Embryonic facial prominence (tissue), 1 donor: ENCODE data around the gene CD4.
"Not testable (repeated sequence)": the region's sequence is repeated elsewhere in the genome, so short reads cannot be mapped to it uniquely, and the experiment has no call there.

Source experiments
- DNase-seq: peaks from one replicate; pipeline ENCODE4 v3.0.0-alpha.2; 2016; ENCODE audit errors: extremely low spot score

Gene CD4

DNA sequence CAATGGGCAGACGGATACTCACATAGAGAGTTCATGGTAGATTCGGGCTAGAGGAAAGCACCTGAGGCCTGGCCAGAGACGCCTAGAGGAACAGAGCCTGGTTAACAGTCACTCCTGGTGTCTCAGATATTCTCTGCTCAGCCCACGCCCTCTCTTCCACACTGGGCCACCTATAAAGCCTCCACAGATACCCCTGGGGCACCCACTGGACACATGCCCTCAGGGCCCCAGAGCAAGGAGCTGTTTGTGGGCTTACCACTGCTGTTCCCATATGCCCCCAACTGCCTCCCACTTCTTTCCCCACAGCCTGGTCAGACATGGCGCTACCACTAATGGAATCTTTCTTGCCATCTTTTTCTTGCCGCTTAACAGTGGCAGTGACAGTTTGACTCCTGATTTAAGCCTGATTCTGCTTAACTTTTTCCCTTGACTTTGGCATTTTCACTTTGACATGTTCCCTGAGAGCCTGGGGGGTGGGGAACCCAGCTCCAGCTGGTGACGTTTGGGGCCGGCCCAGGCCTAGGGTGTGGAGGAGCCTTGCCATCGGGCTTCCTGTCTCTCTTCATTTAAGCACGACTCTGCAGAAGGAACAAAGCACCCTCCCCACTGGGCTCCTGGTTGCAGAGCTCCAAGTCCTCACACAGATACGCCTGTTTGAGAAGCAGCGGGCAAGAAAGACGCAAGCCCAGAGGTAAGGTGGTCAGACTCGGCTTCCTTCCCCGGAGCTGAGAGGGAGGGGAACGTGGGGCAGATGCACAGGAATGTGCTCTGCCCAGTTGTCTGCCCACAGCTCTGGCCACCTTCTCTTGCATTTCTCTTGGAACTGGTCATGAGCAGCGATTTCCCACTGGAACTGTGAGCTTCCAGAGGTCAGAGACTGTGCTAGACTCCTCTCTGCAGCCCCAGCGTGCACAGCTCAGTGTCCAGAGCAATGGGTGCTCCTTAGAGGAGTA is at the start of gene CD4:
Gene CD4, plus strand, starts transcription at position 557 of the 953 bp plus-strand sequence. CDS start 10,611 bp downstream, outside the sequence.
- no peak for DNase-seq

DNA sequence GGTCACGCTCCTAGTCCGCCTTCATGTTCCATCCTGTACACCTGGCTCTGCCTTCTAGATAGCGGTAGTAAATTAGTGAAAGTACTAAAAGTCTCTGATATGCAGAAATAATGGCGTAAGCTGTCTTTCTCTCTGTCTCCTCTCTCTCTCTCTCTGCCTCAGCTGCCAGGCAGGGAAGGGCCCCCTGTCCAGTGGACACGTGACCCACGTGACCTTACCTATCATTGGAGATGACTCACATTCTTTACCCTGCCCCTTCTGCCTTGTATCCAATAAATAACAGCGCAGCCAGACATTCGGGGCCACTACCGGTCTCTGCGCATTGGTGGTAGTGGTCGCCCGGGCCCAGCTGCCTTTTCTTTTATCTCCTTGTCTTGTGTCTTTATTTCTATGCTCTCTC is 47.2 kb upstream of the CD4 start:
- not testable (repeated sequence) for DNase-seq

DNA sequence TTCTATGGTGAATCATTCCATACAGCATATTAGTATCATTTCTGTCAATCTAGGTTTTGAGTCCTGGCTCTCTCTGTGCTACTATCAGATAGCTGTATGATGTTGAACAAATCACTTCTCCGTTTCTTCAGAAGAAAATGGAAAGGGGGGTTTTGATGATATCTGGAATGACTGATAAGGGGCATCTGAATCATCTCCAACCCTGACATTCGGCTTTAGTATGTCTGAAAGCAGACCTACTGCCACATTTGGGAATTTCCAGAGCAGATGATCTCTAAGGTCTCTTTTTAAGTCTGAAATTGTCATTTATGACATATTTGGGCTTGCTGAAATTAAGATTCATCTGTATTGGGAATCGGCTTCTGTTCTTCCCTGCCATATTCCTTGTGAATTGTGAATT is 46.5 kb upstream of the CD4 start:
- no peak for DNase-seq

GRCh38 chr12:6743300-6743699 is 46.0 kb upstream of the CD4 start:
- not testable (repeated sequence) for DNase-seq

- no peak for DNase-seq
These were observed 43.4 kb upstream of the CD4 start for GRCh38 chr12:6745741-6746525.

DNA sequence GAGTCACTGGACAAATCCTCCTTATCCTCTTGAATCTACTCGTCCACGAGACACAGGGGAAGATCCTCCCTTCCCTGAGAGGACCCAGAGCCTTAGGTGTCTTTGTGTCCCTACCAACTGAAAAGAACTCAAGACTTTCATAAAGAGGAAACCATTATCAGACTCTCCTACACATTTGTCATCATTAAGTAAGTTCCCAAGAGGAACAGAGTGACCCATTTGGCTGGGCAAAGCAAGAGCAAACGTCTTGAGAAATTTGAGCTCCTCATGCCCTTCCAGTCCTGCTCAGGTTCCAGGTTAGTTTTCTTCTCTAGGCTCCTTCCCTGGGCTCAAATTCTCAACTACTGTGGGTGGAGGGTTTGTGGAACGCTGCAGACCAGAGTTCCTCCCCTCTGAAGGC is 42.1 kb upstream of the CD4 start:
- no peak for DNase-seq

DNA sequence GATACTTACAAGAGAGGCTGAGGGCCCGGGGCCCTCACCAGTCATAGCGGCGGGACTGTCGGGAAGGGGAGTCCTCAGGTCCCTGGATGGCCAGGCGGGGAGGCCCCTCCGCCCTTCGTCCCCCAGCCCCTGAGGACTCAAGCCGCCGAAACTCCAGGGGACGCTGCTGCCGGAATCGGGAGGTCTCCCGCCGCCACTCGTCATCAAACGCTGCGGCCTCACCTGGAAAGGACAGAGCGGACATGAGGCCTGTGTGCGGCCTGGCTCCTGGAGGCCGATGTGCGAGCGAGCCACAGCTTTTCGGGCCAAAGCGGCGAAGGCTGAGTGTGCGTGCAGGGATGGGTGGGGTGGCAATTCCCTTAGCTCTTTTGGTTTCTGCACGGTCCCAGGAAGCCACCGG is 40.6 kb upstream of the CD4 start:
- DNase-seq, result no peak

- DNase-seq, result no peak
These were observed 38.8 kb upstream of the CD4 start for GRCh38 chr12:6750506-6750905.

DNA sequence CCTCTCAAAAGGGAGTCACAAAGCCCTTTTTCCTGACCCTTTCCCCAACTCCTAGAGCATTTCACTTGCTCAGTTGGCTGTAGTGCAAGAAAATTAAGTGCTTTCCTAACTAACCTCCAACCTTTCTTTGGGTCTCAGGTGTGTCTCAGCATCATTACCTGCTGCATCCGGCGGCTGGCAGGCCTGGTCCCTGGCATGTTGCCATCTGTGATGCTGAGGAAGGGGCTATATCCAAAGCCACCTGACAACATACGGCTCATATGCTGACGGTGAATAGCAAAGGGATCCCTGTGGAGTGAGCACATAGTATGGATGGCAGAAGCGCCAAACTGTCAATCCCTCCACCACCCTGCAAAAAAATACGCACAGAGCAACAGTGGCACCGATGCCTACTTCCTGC is 37.6 kb upstream of the CD4 start:
- no peak for DNase-seq

GRCh38 chr12:6752167-6752920 is 37.0 kb upstream of the CD4 start:
- peak; percentile 38 for DNase-seq

DNA sequence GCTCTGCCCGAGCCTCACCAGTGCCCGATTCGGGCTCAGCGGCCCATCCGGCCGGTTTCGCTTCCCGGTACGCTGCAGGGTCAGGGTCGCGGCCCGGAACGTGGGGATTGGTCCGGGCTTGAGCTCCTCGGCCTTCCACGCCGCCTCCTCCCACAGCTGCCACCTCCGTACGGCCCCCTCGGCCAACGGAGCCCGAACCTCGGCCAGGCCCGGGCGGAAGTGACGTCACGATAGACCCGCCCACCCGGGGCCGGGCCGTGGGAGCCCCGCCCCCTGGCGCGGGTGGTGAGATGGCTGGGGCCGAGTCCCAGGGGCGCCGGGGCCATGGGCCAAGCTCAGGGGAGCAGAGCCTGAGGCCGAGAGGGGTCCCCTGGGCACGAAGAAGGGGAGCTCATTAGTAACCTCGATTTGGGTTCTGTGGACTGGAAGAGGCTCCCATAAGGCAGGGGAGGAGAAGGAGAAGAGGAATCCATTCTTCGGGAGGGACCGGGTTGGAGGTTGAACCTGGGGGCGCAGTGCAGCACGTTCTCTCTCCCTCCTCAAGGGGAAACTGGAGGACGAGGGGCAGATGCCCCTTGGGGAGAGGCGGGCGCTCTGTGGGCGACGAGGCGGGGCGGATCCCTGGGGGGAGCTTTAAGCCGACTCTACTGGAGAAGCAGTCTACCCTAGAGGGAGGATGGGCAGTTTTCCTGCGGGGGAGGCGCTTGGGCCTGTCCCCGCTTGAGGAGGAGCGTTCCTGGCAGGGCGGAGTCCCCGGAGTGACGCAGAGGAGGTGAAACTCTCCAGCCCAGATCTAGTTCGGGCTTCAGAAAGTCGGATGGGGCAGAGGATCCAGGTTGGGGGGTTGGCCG is 36.2 kb upstream of the CD4 start, which contains the start of gene MLF2:
Gene MLF2, minus strand, starts transcription at position 221 of the 851 bp plus-strand sequence. CDS start 807 bp downstream, outside the sequence.
- peak; percentile 99 for DNase-seq

DNA sequence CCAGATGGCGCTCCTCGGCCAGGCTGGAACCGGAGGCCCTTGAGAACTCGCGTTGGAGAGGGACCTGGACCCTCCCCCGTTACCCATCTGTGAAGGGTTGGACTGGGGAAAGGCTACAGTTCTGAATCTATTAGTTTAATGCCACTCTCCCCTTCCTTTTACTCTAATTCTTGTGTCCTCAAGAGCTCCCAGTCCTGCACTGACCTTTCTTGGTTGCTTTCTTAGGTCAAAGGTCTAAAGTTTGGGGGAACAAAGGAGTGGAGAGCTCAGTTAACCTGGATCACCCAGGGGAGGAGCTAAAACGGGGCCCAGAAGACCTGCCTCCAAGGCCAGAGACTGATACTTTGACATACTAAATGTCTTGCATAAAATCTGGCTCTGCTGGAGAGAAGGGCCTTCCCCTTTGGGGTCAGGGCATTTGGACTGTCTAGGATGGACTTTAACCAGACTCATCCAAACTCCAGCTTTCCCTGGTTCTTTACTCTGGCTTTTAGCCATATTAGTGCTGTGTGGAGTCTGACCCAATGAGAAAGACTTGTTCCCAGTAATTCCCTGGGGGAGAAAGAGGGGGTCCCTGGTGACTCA is 35.5 kb upstream of the CD4 start:
- DNase-seq, result no peak

GRCh38 chr12:6754411-6754810 is 34.9 kb upstream of the CD4 start:
- no peak for DNase-seq

- peak; percentile 2 for DNase-seq
These were observed 32.2 kb upstream of the CD4 start for GRCh38 chr12:6757028-6757690.

DNA sequence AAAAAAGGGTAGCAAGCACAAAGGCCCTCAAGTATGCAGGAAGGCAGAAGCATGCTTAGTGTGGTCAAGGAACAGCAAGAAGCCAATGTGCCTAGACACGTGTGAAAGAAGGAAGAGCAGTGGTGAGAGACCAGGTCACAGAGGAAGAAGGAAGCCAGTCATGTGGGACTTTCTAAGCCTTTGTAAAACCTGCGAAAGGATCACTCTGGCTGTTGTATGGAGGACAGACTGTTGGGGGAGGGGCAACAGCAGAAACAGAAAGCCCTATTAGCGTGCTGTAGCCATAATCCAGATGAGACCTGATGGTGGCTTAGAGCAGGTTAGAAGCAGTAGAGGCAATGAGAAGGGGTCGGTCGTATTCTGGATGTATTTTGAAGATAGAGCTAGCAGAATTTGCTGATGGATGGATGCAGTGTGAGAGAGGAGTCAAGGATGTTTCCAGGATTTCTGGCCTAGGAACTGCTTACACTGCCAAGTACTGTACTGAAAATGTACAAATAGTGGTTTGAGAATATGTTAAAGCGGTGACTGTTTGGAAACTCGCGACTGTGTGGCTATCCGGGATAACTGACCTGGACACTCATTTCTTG is 30.7 kb upstream of the CD4 start:
- peak; percentile 5 for DNase-seq

DNA sequence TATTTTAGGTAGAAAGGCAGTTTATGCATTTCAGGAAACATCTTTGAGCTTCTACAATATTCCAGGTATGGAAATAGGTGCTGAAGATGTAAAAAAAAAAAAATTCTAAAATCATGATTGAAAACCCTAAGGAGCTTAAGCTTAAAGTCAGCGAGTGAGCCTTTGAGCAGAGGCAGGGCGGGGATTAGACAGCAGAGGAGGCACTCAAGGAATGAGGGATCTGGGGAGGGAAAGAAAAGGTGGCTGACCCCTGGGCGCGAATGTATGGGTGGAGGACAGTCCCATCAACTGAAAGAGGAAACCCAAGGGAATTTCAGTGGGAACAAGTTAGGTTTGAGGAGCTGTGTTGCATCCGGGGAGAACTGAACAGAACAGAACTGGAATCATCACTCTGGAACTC is 29.6 kb upstream of the CD4 start:
- DNase-seq, result no peak

DNA sequence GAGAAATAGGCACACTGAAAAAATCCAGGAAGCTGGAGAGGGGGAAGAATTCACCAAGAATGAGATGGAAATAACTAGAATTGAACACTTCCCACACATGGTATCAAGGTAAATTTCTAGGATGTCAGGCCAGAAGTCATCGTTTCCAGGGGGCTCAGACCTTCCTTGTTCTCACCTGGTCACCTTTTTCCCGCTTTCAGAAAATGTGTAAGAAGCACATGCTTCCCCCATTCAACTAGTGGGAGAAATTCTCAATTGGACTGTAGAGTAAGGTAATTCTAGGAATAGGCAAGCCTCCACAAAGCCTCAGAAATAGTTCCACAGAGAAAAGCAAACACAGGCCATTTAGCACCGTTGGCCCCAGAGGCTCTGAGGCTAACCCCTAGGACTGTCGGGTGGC is 25.9 kb upstream of the CD4 start:
- DNase-seq, result no peak

GRCh38 chr12:6764011-6764828 is 25.1 kb upstream of the CD4 start:
- peak; percentile 90 for DNase-seq
